HG02588 (cell line): ENCODE results near the gene ABCE1.

Experiments used
- ATAC-seq: cut with Tn5 transposase; IDR thresholded peaks from one replicate; pipeline ENCODE4 v1.9.1; 2021; ENCODE audit warnings: mild to moderate bottlenecking, moderate library complexity; ENCODE audit not compliant: unreplicated experiment

Gene ABCE1

DNA sequence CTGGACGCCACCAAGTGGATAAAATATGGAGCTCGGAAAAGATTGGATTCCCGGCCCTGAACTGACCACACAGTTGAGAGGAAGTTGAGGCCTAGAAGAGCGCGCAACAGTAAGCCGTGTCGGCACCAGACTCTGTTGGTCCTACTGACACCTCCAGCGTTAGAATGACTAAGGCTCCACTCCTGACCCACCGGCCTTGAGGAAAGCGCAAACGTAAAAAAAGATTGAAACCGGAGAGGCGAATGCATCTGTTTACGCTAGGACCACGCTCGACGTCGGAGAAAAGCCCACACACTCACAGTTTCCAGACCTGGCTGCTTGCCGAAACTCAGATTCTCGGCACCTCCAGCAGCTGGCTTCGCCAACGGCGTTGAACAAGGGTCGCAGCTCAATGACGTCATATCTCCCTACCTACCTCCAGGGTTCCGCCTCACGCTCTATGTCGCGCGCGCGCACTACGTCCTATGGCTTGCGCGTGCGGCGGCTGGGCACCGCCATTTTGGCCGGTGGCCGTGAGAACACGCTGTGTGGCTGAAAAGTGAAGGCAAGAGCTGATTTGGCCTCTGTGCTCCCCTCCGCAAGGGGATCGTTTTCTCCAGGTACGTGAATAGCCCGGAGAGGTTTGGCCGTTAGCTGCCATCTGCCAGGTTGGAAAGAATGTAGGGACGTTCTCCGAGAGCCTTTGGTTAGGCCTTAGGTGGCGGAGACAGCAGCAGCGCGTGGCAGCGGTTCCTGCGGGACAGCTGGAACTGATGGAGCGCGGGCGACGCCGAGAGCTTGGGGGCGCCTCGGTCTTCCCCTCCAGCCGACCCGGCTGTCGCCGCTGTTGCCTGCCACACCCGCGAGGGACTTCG is at the start of gene ABCE1, which contains the start of gene ANAPC10:
ABCE1 (plus strand) TSS at position 491 of the 854 bp plus-strand sequence. CDS start 6,102 bp downstream, outside the sequence.
ANAPC10 (minus strand) TSS at position 376 of the 854 bp plus-strand sequence. CDS start 2,097 bp downstream, outside the sequence.
- ATAC-seq: peak; percentile 83

- ATAC-seq: no peak
Observed at GRCh38 chr4:145048817-145049216, 49.3 kb upstream of the ABCE1 start.

DNA sequence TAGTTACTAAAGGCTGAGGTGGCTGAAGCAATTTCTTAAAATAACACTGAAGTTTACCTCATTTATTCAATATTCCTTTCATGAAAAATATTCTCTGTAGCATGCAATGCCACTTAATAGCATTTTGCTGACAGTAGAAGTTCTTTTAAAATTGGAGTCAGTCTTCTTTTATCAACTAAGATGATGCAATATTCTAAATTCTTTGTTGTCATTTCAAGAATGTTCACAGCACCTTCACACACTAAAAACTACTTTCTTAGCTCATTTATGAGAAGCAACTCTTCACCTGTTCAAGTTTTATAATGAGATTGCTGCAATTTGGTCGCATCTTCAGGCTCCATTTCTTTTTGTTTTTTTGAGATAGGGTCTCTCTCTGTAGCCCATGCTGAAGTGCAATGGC is 48.9 kb upstream of the ABCE1 start:
- no peak for ATAC-seq

DNA sequence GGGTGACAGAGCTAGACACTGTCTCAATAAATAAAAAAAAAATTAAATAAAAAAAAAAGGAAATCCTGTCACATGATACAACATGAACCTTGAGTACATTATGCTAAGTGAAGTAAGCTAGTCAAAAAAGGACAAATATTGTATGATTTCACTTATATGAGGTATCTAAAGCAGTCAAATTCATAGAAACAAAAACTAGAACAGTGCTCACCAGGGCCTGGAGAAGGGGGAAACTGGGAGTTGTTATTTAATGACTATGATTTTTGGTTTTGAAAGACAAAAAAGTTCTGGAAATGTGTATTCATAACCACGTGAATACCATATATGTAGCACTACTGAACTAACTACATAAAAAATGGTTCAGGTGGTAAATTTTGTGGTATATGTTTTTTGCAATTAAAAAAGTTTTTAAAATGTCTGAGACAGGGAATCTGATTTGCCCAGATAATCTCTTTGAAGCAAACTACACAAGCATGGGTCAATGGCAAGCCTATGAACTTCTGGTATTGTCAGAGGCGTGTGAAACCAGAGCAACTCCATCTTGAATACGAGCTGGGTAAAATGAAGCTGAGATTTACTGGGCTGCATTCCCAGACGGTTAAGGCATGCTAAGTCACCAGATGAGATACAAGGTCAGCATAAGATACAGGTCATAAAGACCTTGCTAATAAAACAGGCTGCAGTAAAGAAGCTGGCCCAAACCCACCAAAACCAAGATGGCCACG is 42.4 kb upstream of the ABCE1 start:
- ATAC-seq: no peak

- no peak for ATAC-seq
Observed at GRCh38 chr4:145056325-145057130, 41.6 kb upstream of the ABCE1 start.

DNA sequence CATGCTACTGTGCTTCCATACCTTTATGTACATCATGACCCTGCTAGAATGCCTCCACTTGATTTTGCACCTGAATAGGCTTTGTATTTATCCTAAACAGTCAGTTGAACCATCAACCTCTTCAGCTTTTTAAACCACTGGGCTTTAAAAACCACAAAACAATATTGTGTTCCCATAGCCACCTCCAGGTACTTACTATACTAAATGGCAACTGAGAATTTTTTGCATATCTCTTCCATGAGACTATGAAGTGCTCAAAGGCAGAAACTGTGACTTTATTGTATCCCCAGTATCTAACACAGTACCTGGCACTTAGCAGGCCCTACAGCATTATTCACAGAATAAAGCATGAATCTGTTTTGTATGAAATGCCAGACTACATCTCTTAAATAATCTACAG is 39.9 kb upstream of the ABCE1 start:
- no peak for ATAC-seq

DNA sequence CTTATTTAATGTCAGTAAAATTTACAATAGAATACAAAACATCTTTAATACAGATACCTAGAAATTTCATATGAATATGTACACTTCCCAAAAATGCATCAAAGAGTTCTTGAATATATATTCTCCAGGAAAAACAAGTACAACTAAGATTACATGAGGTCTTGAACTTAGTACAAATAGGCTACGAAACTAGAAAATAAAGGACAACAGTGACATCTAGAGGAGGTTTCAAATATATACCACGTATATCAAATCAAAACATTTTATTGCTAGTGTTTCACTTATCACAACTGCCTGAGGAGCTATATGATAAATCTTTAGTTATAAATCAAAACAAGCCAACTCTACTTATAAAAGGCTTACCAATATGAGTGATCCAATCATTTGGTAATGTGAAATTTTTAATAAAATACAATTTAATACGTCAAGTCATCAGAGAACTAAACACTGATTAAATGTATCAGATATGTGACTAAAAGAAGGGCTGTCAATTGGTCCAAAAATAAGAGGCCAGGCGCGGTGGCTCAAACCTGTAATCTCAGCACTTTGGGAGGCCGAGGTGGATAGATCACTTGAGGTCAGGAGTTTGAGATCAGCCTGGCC is 36.7 kb upstream of the ABCE1 start:
- ATAC-seq: no peak

DNA sequence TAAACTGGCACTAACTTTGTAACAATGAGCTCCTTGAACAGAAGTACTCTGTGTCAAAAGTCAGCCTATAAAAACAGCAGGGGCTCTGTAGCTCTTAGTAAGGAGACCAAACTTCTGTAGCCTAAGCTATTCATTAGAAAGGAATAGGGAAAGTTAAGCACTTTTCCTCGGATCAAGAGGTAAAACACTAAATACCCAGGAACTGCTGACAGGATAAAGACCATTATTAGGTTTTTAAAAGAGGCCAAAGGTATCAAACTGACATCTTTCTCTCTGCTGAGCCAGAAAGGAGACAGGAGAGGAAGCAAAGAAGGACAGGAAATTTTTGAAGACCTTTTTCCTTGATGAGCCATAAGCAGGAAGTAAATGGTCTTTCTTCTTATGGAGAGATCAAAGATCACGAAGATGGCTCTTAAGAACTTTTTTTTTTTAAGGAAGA is 32.0 kb upstream of the ABCE1 start:
- no peak for ATAC-seq

DNA sequence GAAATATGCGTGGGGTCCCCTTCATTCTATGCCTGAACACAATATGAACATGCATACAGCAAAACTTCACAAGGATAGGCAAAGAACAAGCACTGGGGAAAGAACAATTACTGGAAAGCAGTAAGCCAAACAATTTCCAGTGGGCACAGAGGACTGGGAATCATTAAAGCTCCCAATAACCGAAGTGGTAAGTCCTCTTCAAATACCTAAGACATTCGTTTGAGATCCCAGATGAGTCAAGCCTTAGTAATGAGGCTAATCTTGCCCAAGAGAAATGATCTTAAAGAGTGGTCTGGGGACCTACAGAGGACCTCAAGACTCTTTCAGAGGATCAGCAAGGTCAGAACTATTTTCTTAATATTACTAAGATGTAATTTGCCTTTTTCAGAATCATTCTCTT is 28.8 kb upstream of the ABCE1 start:
- ATAC-seq: no peak

GRCh38 chr4:145071560-145071959 is 26.6 kb upstream of the ABCE1 start:
- ATAC-seq: no peak

GRCh38 chr4:145075742-145076468 is 22.2 kb upstream of the ABCE1 start:
- no peak for ATAC-seq

GRCh38 chr4:145076469-145076855 is 21.6 kb upstream of the ABCE1 start:
- ATAC-seq: no peak

DNA sequence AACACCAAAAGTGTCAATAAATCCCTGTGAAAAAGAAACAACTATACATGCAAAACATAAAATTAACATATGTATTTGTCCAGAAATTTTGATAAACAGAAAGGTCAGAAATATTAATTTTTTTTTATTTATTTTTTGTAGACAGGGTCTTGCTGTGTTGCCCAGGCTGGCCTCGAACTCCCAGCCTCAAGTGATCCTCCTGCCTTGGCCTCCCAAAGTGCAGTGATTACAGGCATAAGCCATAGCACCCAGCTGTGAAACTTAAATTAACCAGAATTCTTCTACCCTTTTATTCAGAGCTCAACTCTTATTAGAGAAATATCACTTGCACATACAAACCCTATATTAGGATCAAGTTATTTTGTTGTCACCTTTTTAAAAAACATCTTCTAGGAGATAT is 16.4 kb upstream of the ABCE1 start:
- ATAC-seq: no peak

GRCh38 chr4:145083891-145084605 is 14.1 kb upstream of the ABCE1 start:
- ATAC-seq: no peak

GRCh38 chr4:145090380-145090779 is 7.7 kb upstream of the ABCE1 start:
- no peak for ATAC-seq

- ATAC-seq: no peak
Observed at GRCh38 chr4:145093638-145094037, 4.5 kb upstream of the ABCE1 start.

DNA sequence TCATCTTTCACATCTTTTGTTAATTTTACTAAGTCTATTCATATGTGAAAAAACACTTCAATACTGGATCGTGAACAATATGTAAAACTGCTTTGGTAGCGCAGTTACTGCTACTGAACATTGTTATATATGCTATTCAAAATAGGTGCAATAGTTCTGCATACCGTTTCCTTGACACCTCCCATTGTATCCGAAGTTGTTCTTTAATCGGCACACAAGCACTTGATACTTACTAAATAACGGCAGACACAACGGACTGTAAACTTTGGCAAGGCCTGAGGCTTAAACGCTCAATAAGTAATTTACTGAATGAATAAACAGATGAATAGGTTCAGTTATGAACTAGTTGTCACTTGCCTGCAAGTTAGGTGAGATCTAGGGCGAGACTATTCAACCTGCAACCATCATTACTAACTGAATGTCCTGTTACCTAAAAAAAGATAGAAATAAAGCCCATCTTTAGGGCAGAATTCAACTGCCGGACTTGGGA is 735 bp upstream of the ABCE1 start:
- peak; percentile 5 for ATAC-seq

DNA sequence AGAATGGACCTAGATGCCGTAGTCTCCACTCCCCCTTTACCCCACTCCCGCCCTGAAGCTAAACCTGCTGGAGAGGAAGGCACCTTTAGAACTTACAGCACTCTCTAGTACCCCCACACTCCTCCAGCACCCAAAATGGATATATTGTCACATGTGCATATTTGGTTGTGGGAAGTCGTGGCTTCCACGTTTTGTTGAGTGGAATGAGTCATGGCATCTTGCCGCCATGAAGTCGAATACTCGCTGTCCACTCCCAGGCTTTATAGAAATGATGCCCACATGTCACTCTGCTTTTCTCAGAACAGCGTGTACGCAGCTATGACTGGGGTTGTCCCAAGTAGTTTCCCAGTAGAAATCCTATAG is 545 bp downstream of the ABCE1 start:
- ATAC-seq: peak; percentile 18

- ATAC-seq: no peak
Observed at GRCh38 chr4:145099653-145100052, 1.5 kb downstream of the ABCE1 start.
